NCI-H82 treated with DMSO at 0.1 percent for 48 hours (cell line): ENCODE data around the gene AK1.

ENCODE experiments used
- DNase-seq: peaks from one replicate; lab custom pipeline; 2025; ENCODE audit not compliant: unreplicated experiment; lab: John Stamatoyannopoulos, UW

The AK1 gene, protein sequence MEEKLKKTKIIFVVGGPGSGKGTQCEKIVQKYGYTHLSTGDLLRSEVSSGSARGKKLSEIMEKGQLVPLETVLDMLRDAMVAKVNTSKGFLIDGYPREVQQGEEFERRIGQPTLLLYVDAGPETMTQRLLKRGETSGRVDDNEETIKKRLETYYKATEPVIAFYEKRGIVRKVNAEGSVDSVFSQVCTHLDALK

DNA sequence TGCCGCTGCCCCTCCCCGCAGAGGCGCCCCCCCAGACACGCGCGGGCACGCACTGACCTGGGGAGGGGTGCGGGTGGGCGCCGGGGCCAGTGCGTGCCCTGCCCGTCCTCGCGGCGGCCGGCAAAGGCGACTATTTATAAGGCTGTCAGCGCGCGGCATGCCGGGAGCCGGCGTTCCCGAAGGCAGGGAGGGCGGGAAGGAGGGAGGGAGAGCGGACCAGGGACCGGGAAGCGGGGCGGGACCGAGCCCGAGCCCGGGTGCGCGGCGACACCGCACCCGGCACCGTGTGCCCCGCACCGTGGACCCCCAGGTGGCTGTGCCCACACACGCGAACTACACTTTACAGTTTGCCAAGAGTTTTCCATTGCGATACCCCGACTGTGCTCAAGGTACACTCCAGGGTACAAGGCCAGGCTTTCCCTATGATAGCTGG, at the start of gene AK1:
Gene AK1 (minus strand): TSS at position 110 of the 433 bp plus-strand sequence. CDS start 3,058 bp downstream, outside the sequence.
- no peak for DNase-seq

DNA sequence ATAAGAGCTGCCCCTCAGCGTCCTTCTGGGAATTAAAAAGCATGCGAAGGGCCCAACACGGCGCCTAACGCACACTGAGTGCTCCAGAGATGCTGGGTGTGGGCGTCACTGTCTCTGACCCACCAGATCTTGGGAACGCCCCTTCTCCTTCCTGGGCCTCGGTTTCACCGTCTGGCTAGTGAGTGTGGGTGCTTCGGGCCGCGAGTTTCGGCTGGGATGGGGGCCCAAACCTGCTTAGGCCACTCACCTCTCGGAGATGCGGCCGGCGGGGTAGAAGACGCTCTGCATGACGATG, 49.4 kb upstream of the AK1 start:
- DNase-seq = no peak

DNA sequence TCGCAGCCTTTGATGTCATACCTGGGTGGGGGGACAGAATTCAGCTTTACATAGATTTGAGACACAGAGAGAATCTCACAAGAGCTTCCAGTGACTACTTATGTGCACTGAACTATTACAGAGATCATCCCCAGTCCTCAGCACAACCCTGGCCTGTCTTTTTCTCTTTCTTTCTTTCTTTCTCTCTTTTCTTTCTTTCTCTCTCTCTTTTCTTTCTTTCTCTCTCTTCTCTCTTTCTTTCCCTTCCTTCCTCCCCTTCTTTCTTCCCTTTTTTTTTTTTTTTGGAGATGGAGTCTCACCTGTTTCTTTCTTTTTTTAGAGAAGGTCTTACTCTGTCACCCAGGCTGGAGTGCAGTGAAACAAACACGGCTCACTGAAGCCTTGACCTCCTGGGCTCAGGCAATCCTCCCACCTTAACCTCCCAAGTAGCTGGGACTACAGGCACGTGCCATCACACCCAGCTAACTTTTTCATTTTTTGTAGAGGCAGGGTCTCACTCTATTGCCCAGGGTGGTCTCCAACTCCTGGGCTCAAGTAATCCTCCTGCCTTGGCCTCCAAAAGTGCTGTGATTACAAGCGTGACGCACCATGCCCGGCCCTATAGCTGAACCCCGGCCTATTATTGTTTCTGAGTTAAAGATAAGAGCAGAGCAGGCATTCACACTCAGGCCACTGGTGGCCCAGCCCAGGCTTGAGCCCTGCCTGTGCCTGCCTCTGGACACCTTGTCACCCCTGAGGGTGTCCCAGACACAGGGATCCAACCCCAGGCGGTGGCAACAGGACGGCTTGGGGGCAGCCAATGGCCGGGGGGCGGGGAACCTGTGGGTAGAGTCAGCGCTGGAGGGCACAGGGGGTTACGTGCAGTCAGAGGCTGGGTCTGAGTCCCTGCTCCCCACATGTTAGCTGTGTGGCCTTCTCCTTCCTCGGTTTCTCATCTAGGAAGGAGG, 48.8 kb upstream of the AK1 start:
- DNase-seq = no peak

DNA sequence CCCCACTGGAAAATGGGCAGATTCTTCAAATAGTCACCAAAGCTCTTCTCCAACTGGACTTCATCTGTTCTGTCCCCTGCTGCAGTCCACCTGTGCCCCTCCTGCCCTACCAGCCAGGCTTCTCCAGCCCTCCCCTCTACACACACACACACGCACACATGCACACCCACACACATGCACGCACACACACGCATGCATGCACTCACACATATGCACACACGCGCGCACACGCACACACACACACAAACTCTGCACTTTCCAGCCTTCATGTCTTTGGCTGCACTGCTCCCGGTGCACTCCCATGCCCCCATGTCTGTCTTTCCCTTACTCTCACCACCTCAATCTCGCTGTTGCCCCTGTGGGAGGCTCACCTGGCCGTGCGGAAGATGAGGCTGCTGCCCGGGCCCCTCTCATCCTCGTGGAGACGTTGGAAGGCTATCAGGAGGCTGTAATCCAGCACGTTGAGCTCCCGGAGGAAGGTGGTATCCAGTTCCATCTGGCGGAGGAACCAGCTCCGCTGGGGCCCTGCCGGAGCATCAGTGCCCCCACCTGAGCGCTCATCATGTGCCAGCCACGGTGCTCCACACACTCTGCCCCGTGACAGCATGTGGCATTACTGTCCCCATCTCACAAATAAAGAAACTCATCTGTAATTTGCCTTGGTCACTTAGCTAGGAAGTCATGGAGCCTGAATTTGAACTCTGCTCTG, 47.4 kb upstream of the AK1 start:
- DNase-seq = no peak

DNA sequence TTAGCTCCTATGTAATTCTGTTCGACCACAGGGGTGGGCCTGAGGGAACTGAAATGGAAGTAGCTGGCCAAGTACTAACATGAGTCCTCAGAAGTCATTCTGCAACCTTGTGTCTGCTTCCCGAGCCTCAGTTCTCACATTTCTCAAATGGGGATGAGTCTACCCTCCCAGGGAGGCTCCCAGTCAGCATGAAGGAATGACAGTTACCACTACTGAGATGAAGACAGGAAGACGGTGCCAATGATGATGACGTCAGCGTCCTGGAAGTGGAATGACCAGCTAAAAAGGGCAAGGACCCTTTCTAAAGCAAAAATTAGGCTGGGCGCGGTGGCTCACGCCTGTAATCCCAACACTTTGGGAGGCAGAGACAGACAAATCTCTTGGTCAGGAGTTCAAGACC, 46.3 kb upstream of the AK1 start:
- DNase-seq = no peak

DNA sequence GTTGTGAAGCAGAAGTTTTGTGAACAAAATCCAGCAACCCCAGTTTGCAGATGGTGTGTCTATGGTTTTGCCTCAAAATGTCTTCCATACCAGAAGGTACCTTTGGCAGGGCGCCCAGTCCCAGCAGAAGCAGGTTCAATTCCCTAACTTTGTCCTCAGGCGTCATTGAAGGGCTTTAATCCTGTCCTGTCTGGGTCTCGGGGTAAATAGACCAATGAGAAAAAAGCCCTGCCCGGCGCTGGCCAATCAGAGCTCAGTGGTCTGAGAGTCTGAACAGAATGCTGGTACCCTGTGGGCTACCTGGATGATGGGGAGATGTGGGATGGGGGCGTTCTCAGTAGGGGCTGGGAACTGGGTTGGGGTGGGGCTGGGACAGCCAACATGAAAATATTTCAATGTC, 45.6 kb upstream of the AK1 start:
- no peak for DNase-seq

DNA sequence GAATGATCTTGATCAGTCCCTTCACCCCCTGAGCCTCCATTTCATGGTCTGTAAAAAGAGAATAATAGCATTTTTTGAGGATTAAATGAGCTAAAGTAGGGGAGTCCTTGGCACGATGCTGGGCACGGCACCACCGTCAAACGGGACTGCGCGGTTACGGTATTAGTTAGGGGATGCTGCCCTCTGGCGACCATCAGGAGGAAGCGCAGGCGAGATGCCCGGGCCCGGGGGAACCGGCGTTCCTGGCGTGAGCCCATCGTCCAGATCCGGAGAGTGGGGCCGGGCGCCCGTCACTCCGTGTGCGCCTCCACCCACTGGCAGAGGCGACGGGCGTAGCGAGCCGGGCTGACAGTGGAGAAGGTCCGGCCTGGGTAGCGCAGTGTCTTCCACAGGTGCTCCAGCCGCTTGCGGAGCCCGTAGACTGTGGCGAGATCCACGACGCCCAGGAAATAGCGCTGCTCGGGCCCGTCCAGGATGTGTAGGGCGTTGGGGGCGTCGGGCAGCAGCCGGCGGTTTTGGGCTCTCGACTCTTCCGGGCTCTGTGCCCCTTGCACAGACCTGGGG, 44.2 kb upstream of the AK1 start:
- no peak for DNase-seq

DNA sequence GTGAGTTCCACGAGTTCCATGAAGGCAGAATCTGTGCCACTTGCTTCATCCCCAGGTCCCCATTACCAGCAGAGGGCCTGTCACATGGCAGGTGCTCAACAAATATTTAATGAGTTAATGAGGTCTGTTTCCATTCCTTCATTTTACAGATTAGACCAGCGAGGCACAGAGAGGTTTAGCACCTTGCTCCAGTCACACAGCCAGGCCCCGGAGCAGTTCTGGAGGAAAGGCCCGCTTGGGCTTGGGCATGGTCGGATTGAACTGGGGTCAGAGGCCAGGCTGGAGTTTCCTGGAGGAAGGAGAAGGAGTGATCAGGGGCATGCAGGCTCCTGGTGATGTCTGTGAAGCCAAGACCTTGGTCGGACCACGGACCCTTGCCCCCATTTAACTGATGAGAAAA, 43.3 kb upstream of the AK1 start:
- no peak for DNase-seq

DNA sequence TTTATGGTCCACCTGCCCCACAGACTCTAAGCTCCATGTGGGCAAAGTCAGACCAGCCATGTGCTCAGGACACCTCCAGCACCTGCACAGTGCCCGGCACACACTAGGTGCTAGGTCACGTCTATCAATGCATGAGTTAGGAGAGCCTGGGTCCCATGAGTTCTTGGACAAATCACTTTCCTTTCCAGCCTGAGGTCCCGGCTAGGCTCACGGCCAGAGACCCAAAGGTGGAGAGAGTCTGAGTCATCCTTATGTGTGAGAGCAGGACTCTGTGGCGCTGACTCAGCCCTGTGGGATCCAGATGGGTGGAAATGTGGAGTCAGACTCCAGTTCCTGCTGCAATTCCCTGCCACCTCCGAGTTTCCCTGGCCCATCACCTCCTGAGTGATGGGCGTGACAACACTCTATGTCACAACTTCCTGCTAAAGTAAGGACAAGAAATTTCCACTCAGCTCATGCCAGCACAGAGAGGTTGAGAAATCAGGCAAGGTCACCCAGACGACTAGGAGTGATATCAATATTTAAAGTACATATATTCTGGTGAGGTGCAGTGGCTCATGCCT, 41.9 kb upstream of the AK1 start:
- DNase-seq = no peak

DNA sequence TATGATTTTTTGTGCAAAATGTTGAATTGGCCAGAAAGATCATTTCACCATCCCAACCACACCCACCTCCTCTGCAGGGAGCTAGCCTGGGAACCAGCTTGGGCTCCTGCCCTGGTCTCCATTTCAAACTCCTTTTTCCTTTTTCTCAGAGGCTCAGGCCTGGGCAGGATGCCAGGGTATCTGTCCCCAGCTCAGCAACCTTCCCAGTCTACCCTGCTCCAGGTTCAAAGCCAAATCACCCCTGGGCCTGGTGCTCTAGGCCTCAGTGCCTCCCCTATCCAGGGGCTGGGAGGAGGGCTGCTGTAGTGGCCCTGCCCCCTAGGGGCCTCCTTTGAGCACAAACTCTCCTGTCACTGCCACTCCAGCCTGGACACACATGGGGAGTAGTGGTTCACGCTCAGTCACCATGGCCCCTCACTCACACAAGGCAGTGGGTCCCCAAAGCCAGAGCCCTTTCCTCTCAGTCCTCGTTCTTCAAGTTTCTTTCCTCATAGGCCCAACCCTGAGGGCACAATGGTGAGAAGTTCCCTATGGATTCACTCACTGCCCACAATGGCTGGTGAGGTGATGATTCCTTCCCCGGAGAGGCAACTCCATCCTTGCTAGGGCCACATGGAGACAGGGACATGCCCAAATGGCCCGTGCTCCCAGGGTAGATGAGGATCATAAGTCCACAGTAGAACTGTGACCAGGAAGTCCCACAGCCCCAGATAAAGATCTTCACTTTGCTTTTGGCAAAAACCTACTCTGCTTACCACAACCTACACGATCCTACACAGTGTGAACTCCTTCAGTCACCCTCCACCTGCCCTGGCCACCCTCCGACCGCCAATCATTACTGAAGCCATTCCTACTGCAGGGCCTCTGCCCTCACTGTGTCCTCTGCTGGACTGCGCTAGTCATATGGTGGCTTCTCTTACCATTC, 41.0 kb upstream of the AK1 start:
- DNase-seq = no peak

DNA sequence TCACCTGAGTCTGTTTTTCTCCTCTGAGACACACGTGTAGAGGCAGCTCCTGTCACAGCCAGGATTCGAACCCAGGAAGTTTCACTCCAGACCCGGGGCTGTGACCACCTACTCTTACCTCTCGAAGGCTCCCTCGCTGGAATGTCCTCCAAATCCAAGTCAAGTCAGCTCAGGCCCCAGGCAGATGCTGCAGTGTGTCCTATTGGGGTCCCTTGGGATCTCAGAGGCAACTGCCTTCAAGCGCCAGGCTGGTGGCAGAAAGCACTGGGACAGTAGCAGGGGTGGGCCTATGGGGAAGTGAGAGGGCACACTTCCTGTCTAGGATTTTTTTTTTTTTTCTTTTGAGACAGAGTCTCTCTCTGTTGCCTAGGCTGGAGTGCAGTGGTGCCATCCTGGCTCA, 40.1 kb upstream of the AK1 start:
- no peak for DNase-seq

DNA sequence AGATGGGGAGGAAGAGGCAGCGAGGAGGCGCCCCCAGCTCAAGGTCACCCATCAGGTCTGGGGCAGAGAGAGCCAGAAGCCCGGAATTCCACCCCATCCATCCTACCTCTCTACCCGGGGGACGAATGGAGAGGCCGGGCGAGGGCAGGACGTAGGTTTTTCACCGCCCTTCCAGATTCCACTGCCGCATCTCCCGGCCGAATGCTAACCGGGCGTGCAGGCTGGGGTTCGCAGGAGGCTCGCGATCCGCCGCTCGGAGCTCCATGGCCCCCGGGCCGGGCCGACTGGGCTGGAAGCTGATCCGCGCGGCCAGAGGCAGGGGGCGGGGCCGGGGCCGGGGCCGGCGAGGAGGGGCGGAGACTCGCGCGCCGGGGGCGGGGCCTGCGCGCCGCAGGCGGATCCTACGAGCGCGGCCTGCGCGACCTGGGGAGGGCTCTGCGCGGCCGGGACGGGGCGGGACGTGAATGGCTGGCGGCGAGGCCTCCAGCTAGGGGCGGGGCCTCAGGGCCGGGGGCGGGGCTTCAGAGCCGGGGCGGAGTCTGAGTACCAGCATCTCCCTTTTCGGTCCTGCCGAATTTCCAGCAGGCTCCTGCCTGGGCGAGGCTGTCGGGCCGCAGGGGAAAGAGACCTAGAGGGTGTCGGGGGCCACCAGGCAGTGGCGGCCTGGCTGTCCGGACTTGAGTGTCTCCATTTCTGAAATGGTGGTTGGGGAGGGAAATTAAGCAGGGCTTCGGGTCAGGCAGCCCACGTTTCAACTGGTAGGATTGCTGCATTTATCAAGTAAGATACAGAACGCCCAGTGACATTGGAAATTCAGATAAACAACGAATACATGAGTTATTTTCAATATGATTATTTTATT, 39.5 kb upstream of the AK1 start, which contains the start of gene ST6GALNAC4:
Gene ST6GALNAC4 (minus strand): TSS at position 322 of the 862 bp plus-strand sequence. CDS start 622 bp downstream, outside the sequence.
- peak; percentile 69 for DNase-seq

DNA sequence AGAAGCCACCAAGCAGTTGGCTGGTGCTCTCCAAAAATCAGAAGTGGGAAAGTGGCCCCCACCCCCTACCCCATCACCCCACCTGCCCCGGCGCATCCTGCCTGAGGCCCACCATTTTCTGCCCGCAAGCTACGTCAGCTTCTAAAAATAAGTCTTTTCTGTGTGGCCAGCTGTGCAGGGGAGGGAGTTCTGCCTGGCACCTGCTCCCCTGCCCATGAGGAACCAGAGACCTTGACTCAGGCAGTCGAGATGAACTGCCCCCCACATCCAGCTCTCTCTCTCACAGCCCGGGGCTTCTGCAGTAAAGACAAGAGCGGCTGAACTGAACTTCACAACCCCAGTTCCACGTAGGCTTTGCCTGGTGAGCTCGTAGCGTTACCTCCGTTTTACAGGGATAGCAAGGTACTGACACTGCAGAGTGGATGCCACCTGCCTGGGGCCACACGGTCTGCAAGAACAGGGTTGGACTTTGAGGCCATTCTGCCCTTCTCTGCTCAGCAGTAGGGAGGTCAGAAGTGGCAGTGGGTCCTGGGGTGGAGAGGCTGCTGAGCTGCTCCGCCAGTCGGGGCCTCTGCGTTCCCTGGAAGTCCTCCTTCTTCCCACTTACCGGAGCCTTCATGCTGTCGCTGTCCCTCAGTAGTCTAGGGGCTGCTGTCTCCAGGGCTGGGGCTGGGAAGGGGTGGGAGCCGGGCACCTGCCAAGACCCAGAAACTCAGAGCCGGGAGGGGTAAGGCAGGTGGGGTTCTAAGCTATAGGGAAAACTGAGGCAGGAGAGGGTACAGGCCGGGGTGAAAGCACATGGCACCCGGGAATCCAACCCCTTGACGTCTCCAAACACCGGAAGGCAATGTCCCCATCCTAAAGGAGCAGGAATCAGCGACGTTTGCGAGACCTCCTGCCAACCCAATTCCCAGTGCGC, 38.6 kb upstream of the AK1 start:
- DNase-seq = no peak

DNA sequence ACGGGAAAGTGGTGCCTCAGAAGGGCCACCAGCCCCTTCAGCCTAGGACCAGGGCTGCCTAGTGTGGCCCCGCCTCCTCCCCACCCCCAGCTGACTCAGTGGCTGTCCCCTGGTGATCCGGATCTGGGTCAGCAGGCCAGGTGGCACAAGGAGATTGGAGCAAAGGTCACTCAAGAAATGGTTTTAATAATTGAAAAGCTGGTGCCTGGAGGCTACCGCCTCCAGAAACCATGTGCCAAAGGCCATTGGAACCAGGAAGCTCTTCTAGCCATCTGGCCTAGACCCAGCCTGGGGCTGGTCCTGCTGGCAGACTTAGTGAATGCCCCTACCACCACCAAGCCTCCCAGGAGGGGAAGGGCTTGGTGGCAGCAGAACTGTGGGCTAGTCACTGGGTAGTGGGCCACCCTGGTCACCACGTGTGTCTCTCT, 37.9 kb upstream of the AK1 start:
- DNase-seq = no peak

DNA sequence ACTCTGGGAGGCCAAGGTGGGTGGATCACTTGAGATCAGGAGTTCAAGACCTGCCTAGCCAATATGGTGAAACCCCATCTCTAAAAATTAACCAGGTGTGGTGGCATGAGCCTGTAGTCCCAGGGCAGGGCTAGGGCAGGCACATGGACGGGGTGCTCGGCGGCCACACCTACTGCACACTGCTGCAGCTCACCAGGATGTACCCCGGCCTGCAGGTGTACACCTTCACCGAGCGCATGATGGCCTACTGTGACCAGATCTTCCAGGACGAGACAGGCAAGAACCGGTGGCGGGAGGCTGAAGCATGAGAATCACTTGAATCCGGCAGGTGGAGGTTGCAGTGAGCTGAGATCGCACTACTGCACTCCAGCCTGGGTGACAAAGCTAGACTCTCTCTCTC, 36.2 kb upstream of the AK1 start:
- no peak for DNase-seq

DNA sequence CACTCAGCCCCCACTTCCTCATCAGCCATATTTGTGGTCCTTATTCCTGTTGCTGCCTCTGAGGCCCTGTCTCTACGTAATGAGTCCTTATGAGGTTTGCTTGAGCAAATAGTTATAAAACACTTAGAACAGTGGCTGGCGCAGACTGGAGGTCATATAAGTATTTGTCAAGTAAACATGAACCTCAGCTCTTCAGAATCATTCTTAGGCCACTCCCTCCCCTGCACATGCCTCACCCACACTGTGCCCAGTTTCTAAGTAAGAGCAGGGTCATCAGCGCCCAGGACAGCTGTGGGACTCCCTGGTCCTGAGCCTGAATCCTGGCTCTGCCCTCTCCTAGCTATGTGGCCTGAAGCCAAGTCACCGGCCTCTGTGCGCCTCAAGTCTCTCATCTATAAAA, 35.4 kb upstream of the AK1 start:
- no peak for DNase-seq

DNA sequence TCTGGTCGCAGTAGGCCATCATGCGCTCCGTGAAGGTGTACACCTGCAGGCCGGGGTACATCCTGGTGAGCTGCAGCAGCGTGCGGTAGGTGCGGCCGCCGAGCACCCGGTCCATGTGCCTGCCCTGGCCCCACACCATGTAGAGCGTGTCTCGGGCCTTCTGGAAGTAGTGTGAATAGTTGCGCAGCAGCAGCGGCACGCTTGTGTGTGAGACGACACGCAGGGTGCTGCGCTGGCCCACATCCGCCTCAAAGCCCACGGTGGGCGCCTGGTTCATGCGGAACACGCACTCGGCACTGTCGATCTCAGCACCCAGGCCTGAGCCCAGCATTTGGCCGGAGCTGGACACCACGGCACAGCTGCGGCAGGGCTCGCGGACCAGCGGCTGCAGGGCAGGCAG, 34.8 kb upstream of the AK1 start:
- no peak for DNase-seq

DNA sequence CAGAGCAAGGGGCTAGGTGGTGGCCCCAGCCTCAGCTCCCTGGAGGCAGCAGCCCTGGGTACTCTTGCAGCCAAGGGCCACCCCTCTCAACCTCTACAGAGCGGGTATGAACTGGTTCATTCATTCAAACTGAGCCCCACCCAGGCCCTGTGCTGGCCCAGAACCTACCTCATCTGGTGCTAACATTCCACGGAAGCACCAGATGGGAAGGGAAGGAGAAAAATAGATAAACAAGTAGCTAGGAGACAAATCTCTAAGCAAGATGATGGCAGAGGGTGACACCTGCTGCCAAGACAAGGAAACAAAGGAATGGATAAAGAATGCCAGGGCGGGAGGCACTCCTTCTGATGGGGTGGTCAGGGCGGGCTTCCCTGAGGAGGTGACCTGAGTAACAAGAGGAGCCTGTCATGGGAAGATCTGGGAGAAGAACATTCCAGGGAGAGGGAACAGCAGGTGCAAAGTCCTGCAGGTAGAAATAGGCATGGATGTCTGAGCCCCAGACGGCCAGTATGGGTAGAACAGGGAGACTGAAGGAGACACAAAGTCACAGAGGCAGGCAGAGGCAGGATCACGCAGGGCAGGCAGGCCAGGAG, 33.2 kb upstream of the AK1 start:
- no peak for DNase-seq
